Mesenteric fat pad (tissue), 1 donor: Measurements from ENCODE around the gene HTT. TPM values are rescaled to one million over a fixed set of nuclear protein-coding genes. Genes with fewer than 3 reads are reported as not detected.
"Not testable (repeated sequence)": the region's sequence is repeated elsewhere in the genome, so short reads cannot be mapped to it uniquely, and the experiment has no call there.

Experiments
- DNase-seq: peaks from one replicate; pipeline ENCODE4 v3.0.0-alpha.2; 2020; ENCODE audit warnings: low spot score
- total RNA-seq: library from RNA; stranded (reverse); fragmentation: NEBNext Ultra II Directional; extraction: Animal tissue kit (Norgen Biotek cat#: 25700); gene quantifications from one replicate; pipeline ENCODE4 v1.2.1, GENCODE V29; 2021
- donor health status: DM: yes; HTN: yes; CAD: no.

The HTT gene
- total RNA-seq, 1 donor from 2014 or later = 56.5 TPM

- DNase-seq = no peak
These were observed 43.8 kb downstream of the HTT start for GRCh38 chr4:3118312-3118711.

GRCh38 chr4:3119464-3119863 lies 45.0 kb downstream of the HTT start:
- DNase-seq = no peak

GRCh38 chr4:3121110-3121509 lies 46.6 kb downstream of the HTT start:
- no peak for DNase-seq

GRCh38 chr4:3121596-3121995 lies 47.1 kb downstream of the HTT start:
- DNase-seq = no peak

GRCh38 chr4:3122081-3122563 lies 47.6 kb downstream of the HTT start:
- no peak for DNase-seq

- DNase-seq = no peak
These were observed 48.7 kb downstream of the HTT start for GRCh38 chr4:3123181-3123671.

- no peak for DNase-seq
These were observed 49.7 kb downstream of the HTT start for GRCh38 chr4:3124070-3124767.

- DNase-seq = no peak
These were observed 52.6 kb downstream of the HTT start for GRCh38 chr4:3127112-3127511.

- no peak for DNase-seq
These were observed 53.6 kb downstream of the HTT start for GRCh38 chr4:3128058-3128457.

GRCh38 chr4:3128976-3129375 lies 54.5 kb downstream of the HTT start:
- DNase-seq = no peak

GRCh38 chr4:3130201-3130600 lies 55.7 kb downstream of the HTT start:
- no peak for DNase-seq

- DNase-seq = no peak
These were observed 56.3 kb downstream of the HTT start for GRCh38 chr4:3130826-3131225.

- no peak for DNase-seq
These were observed 59.7 kb downstream of the HTT start for GRCh38 chr4:3134201-3134600.

- DNase-seq = no peak
These were observed 60.9 kb downstream of the HTT start for GRCh38 chr4:3135155-3136011.

GRCh38 chr4:3136454-3136853 lies 62.0 kb downstream of the HTT start:
- DNase-seq = no peak

- no peak for DNase-seq
These were observed 63.4 kb downstream of the HTT start for GRCh38 chr4:3137908-3138307.

GRCh38 chr4:3145234-3145924 lies 70.9 kb downstream of the HTT start:
- no peak for DNase-seq

- DNase-seq = no peak
These were observed 74.4 kb downstream of the HTT start for GRCh38 chr4:3148926-3149325.

- DNase-seq = not testable (repeated sequence)
These were observed 76.8 kb downstream of the HTT start for GRCh38 chr4:3151238-3151637.

- no peak for DNase-seq
These were observed 82.9 kb downstream of the HTT start for GRCh38 chr4:3157366-3157765.

- DNase-seq = no peak
These were observed 84.4 kb downstream of the HTT start for GRCh38 chr4:3158841-3159240.

GRCh38 chr4:3160438-3160837 lies 86.0 kb downstream of the HTT start:
- no peak for DNase-seq
